ENCODE measurements around the gene RMDN3.

The RMDN3 gene

DNA sequence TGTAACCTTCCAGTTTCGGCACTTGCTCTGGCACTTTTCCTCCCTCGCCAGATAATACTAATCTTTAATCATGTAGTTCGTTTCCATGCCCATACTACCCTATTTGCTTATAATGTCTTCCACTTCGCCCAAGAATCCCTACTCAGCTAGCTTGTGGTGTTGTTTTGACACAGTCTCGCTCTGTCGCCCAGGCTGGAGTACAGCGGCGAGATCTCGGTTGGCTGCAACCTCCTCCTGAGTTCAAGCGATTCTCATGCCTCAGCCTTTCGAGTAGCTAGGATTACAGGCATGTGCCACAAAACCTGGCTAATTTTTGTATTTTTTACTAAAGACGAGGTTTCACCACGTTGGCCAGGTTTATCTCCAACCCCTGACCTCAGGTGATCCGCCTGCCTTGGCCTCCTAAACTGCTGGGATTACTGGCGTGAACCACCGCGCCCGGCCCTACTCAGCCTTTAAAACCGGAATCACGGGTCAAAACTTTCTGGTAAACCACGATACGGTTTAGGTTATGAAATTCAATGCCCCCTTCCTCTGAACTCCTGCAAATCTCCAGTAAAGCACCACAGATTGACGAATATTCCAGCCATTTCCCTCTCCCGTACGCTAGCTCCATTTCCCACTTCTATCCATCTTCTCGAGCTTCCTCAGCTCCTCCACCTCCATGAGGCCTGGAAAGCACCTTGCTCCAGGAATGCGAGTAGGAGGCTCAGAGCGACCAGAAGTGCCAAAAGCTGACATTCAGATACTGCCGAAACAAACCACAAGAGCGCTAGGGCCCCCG, 61.0 kb downstream of the RMDN3 start:
- DNase-seq (ENCODE audit: low spot score), result no peak

DNA sequence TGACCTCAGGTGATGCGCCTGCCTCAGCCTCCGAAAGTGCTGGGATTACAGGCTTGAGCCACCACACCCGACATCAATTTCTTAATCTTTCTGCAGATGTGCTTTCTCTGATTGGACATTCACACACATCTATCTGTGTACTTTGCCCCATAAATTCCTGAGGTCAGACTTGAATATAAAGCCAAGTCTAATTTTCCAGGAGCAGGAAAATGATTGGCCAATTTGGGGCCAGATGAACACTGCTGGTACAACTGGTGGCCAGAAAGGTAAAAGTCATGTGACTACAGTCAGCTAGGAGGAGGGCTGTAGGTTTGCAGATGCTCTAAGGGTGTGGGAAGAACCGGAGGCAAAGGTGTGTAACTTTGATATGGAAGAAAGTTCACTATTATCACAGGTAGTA, 63.3 kb downstream of the RMDN3 start:
- peak; percentile 72 for DNase-seq (ENCODE audit: low spot score)

GRCh38 chr15:40688932-40689799, 65.9 kb downstream of the RMDN3 start:
- DNase-seq (ENCODE audit: low spot score), result no peak

All from LoVo (cell line).